ENCODE data around the gene PAFAH1B1.
"Not testable (repeated sequence)": the region's sequence is repeated elsewhere in the genome, so short reads cannot be mapped to it uniquely, and the experiment has no call there.

Gene PAFAH1B1

GRCh38 chr17:2593821-2594721 is 617 bp downstream of the PAFAH1B1 start:
- in situ Hi-C loops (cut with MboI; ENCODE audit: low sequenced_read_pairs) = no loop called here

GRCh38 chr17:2594722-2595599 is 1.5 kb downstream of the PAFAH1B1 start:
- in situ Hi-C loops (cut with MboI; ENCODE audit: low sequenced_read_pairs) = no loop called here

GRCh38 chr17:2595716-2596115 is 2.3 kb downstream of the PAFAH1B1 start:
- in situ Hi-C loops (cut with MboI; ENCODE audit: low sequenced_read_pairs) = no loop called here

GRCh38 chr17:2598166-2598565 is 4.7 kb downstream of the PAFAH1B1 start:
- in situ Hi-C loops (cut with MboI; ENCODE audit: low sequenced_read_pairs) = no loop called here

- in situ Hi-C loops (cut with MboI; ENCODE audit: low sequenced_read_pairs) = no loop called here
Observed at GRCh38 chr17:2602597-2603017, 9.2 kb downstream of the PAFAH1B1 start.

GRCh38 chr17:2608350-2608913 is 15.0 kb downstream of the PAFAH1B1 start:
- in situ Hi-C loops (cut with MboI; ENCODE audit: low sequenced_read_pairs) = no loop called here

- in situ Hi-C loops (cut with MboI; ENCODE audit: low sequenced_read_pairs) = no loop called here
Observed at GRCh38 chr17:2609091-2609490, 15.6 kb downstream of the PAFAH1B1 start.

GRCh38 chr17:2610195-2611175 is 17.0 kb downstream of the PAFAH1B1 start:
- in situ Hi-C loops (cut with MboI; ENCODE audit: low sequenced_read_pairs) = no loop called here

- in situ Hi-C loops (cut with MboI; ENCODE audit: low sequenced_read_pairs) = no loop called here
Observed at GRCh38 chr17:2611627-2612026, 18.2 kb downstream of the PAFAH1B1 start.

- in situ Hi-C loops (cut with MboI; ENCODE audit: low sequenced_read_pairs) = no loop called here
Observed at GRCh38 chr17:2612630-2613029, 19.2 kb downstream of the PAFAH1B1 start.

GRCh38 chr17:2613089-2613808 is 19.8 kb downstream of the PAFAH1B1 start:
- in situ Hi-C loops (cut with MboI; ENCODE audit: low sequenced_read_pairs) = no loop called here

GRCh38 chr17:2615882-2616281 is 22.4 kb downstream of the PAFAH1B1 start:
- in situ Hi-C loops (cut with MboI; ENCODE audit: low sequenced_read_pairs) = no loop called here

- in situ Hi-C loops (cut with MboI; ENCODE audit: low sequenced_read_pairs) = no loop called here
Observed at GRCh38 chr17:2621241-2621640, 27.8 kb downstream of the PAFAH1B1 start.

- in situ Hi-C loops (cut with MboI; ENCODE audit: low sequenced_read_pairs) = not testable (repeated sequence)
Observed at GRCh38 chr17:2621951-2622405, 28.5 kb downstream of the PAFAH1B1 start.

- in situ Hi-C loops (cut with MboI; ENCODE audit: low sequenced_read_pairs) = not testable (repeated sequence)
Observed at GRCh38 chr17:2622721-2623301, 29.4 kb downstream of the PAFAH1B1 start.

- in situ Hi-C loops (cut with MboI; ENCODE audit: low sequenced_read_pairs) = no loop called here
Observed at GRCh38 chr17:2624292-2624731, 30.9 kb downstream of the PAFAH1B1 start.

- in situ Hi-C loops (cut with MboI; ENCODE audit: low sequenced_read_pairs) = not testable (repeated sequence)
Observed at GRCh38 chr17:2626626-2627219, 33.3 kb downstream of the PAFAH1B1 start.

GRCh38 chr17:2628922-2629321 is 35.5 kb downstream of the PAFAH1B1 start:
- in situ Hi-C loops (cut with MboI; ENCODE audit: low sequenced_read_pairs) = not testable (repeated sequence)

GRCh38 chr17:2631211-2631610 is 37.8 kb downstream of the PAFAH1B1 start:
- in situ Hi-C loops (cut with MboI; ENCODE audit: low sequenced_read_pairs) = no loop called here
